ENCODE measurements around the gene ESD.

GRCh38 chr13:46749951-46750350 lies 47.0 kb downstream of the ESD start:
- TF ChIP-seq SETDB1 (CRISPR knock-in tag; IDR thresholded peaks at IDR 0.05; ENCODE audit: borderline replicate concordance) (no peak), ZNF883 (CRISPR knock-in tag; IDR thresholded peaks at IDR 0.05; ENCODE audit: not compliant biosample characterization) (no peak), CTCF (CRISPR knock-in tag; IDR thresholded peaks at IDR 0.05) (no peak), HMGA1 (CRISPR knock-in tag; conservative IDR thresholded peaks at IDR 0.05) (no peak), ZNF556 (CRISPR knock-in tag; IDR thresholded peaks at IDR 0.05; ENCODE audit: borderline replicate concordance) (no peak), ZNF318 (CRISPR knock-in tag; IDR thresholded peaks at IDR 0.05) (no peak), TEF (CRISPR knock-in tag; IDR thresholded peaks at IDR 0.05) (no peak), NR2F2 (IDR thresholded peaks at IDR 0.05; ENCODE audit: borderline replicate concordance, low read depth) (no peak), ZNF460 (CRISPR knock-in tag; IDR thresholded peaks at IDR 0.05; ENCODE audit: borderline replicate concordance) (no peak), ZNF333 (CRISPR knock-in tag; IDR thresholded peaks at IDR 0.05; ENCODE audit: borderline replicate concordance) (no peak), JUNB (CRISPR knock-in tag; IDR thresholded peaks at IDR 0.05; ENCODE audit: borderline replicate concordance) (no peak), TCF7 (IDR thresholded peaks at IDR 0.05; ENCODE audit: low read depth) (no peak), EZH2 (conservative IDR thresholded peaks at IDR 0.05; ENCODE audit: low read depth, low read length) (no peak), RFX5 (IDR thresholded peaks at IDR 0.05; ENCODE audit: low read depth, low read length) (no peak)
